SK-N-SH (cell line): Measurements from ENCODE around the gene PPP3R1. TPM values are rescaled to one million over a fixed set of nuclear protein-coding genes. Genes with fewer than 3 reads are reported as not detected.
A peak's percentile ranks its signal among the peaks of the same experiment; 100 is the strongest.

Source experiments
- CTCF ChIA-PET: fragments of 300-600, 350-600 bp; formaldehyde crosslinking; extraction: SDS; loops from one replicate; lab custom pipeline; 2021; lab: Yijun Ruan, JAX
- POLR2A ChIA-PET: fragments of 350-600 bp; sonication (Branson Sonifier 250); formaldehyde crosslinking; extraction: SDS; loops from one replicate; lab custom pipeline; 2020; ENCODE audit warnings: antibody characterized with exemption, inconsistent platforms; lab: Yijun Ruan, JAX
- DNase-seq: peaks from one replicate; pipeline ENCODE4 v3.0.0; 2012
- H2AFZ ChIP-seq: fragments of 200-600 bp; sonication (generic); 2 replicates; pipeline ENCODE4 v1.8.1; 2016; ENCODE audit warnings: antibody characterized with exemption, mild to moderate bottlenecking, low read depth
- H3F3A ChIP-seq: fragments of 200-600 bp; sonication (generic); replicated peaks from 2 replicates; pipeline ENCODE3; 2016; ENCODE audit warnings: antibody characterized with exemption, mild to moderate bottlenecking; ENCODE audit not compliant: insufficient read depth
- H3K27ac ChIP-seq, 2 experiments: fragments of 200-500 bp in 1 of 2; fragments of 200-600 bp in 1 of 2; sonication (Bioruptor generic) in 1 of 2; sonication (generic), shearing (Covaris generic) in 1 of 2; 2 replicates each; pipeline versions ENCODE4 v1.5.1 to v1.6.1; 2014 to 2016; ENCODE audit warnings: low read depth in 2 of 2, inconsistent platforms in 1 of 2, low read length in 1 of 2, mild to moderate bottlenecking in 1 of 2, mixed read lengths in 1 of 2
- H3K27me3 ChIP-seq: fragments of 200-600 bp; sonication (generic), shearing (Covaris generic); 2 replicates; pipeline ENCODE4 v1.6.1; 2016; ENCODE audit warnings: mixed run types; ENCODE audit not compliant: insufficient read depth
- H3K36me3 ChIP-seq, 2 experiments: fragments of 200-500 bp in 1 of 2; fragments of 200-600 bp in 1 of 2; sonication (Bioruptor generic) in 1 of 2; sonication (generic) in 1 of 2; replicated peaks in 1 of 2; 2 replicates each; pipeline versions ENCODE3 to v1.5.1; 2014 to 2016; ENCODE audit warnings: low read length in 1 of 2, mild to moderate bottlenecking in 1 of 2; ENCODE audit not compliant: insufficient read depth in 2 of 2, control insufficient read depth in 1 of 2
- H3K4me1 ChIP-seq, 2 experiments: fragments of 200-500 bp in 1 of 2; fragments of 200-600 bp in 1 of 2; sonication (Bioruptor generic) in 1 of 2; sonication (generic), shearing (Covaris generic) in 1 of 2; 2 replicates each; pipeline versions ENCODE4 v1.5.1 to v1.6.1; 2014 to 2016; ENCODE audit warnings: low read depth in 1 of 2, low read length in 1 of 2, mixed run types in 1 of 2; ENCODE audit not compliant: insufficient read depth in 2 of 2, control insufficient read depth in 1 of 2
- H3K4me2 ChIP-seq: fragments of 200-600 bp; sonication (generic), shearing (Covaris generic); 2 replicates; pipeline ENCODE4 v1.6.1; 2017; ENCODE audit warnings: mixed run types
- H3K4me3 ChIP-seq, 2 experiments: fragments of 200-500 bp in 1 of 2; fragments of 200-600 bp in 1 of 2; sonication (Bioruptor generic) in 1 of 2; sonication (generic), shearing (Covaris generic) in 1 of 2; 2 replicates each; pipeline versions ENCODE4 v1.5.1 to v1.8.1; 2014 to 2016; ENCODE audit warnings: low read depth in 2 of 2, inconsistent platforms in 1 of 2, low read length in 1 of 2, mild to moderate bottlenecking in 1 of 2, mixed read lengths in 1 of 2, moderate library complexity in 1 of 2
- H3K79me2 ChIP-seq: fragments of 200-600 bp; sonication (generic); 2 replicates; pipeline ENCODE4 v1.8.1; 2017; ENCODE audit warnings: mild to moderate bottlenecking; ENCODE audit not compliant: insufficient read depth
- H3K9ac ChIP-seq: fragments of 200-600 bp; sonication (generic); 2 replicates; pipeline ENCODE4 v1.6.1; 2017; ENCODE audit warnings: mixed run types
- H3K9me2 ChIP-seq: fragments of 200-600 bp; sonication (generic); 2 replicates; pipeline ENCODE4 v1.6.1; 2017; ENCODE audit warnings: mixed run types
- H3K9me3 ChIP-seq: fragments of 200-600 bp; sonication (generic); 2 replicates; pipeline ENCODE4 v1.6.1; 2017; ENCODE audit warnings: mixed run types, mild to moderate bottlenecking, moderate library complexity
- H4K20me1 ChIP-seq: fragments of 200-600 bp; sonication (generic); 2 replicates; pipeline ENCODE4 v1.6.1; 2017; ENCODE audit warnings: mild to moderate bottlenecking, mixed run types; ENCODE audit not compliant: insufficient read depth
- CHD2 ChIP-seq: fragments of 150-350 bp; IDR thresholded peaks from 2 replicates; pipeline ENCODE4 v1.6.1; 2018; ENCODE audit warnings: low read length; ENCODE audit not compliant: partially characterized antibody
- CTCF ChIP-seq: fragments of 200-600 bp; sonication (generic); IDR thresholded peaks from 2 replicates; pipeline ENCODE4 v1.6.1; 2017; ENCODE audit warnings: antibody characterized with exemption, mild to moderate bottlenecking, moderate library complexity
- EP300 ChIP-seq, 2 experiments: IDR thresholded peaks; 2 replicates each; pipeline versions ENCODE4 v1.4.0 to v1.6.1; 2012; ENCODE audit warnings: borderline replicate concordance in 1 of 2, low read depth in 1 of 2, low read length in 1 of 2
- EZH2phosphoT487 ChIP-seq: fragments of 200-600 bp; sonication (generic); IDR thresholded peaks from 2 replicates; pipeline ENCODE4 v1.6.1; 2017; ENCODE audit warnings: low read depth, mixed run types, mild to moderate bottlenecking, antibody characterized with exemption, moderate library complexity, borderline replicate concordance
- FOSL2 ChIP-seq: IDR thresholded peaks from 2 replicates; pipeline ENCODE4 v1.4.0; 2012; ENCODE audit warnings: low read depth, mild to moderate bottlenecking, moderate library complexity, borderline replicate concordance
- FOXM1 ChIP-seq: IDR thresholded peaks from 2 replicates; pipeline ENCODE4 v1.4.0; 2012; ENCODE audit warnings: low read depth, mild to moderate bottlenecking
- JUND ChIP-seq: IDR thresholded peaks from 2 replicates; pipeline ENCODE4 v1.4.0; 2012
- MAX ChIP-seq: IDR thresholded peaks from 2 replicates; pipeline ENCODE4 v1.4.0; 2012; ENCODE audit warnings: low read depth
- NRF1 ChIP-seq: IDR thresholded peaks from 2 replicates; pipeline ENCODE4 v1.6.1; 2012; ENCODE audit warnings: low read depth, mild to moderate bottlenecking, low read length
- POLR2AphosphoS5 ChIP-seq: IDR thresholded peaks from 2 replicates; pipeline ENCODE4 v1.6.1; 2012; ENCODE audit warnings: low read depth, low read length
- RAD21 ChIP-seq: IDR thresholded peaks from 2 replicates; pipeline ENCODE4 v1.6.1; 2012; ENCODE audit warnings: mild to moderate bottlenecking, low read length
- RCOR1 ChIP-seq: fragments of 150-350 bp; IDR thresholded peaks from 2 replicates; pipeline ENCODE4 v1.6.1; 2017; ENCODE audit warnings: antibody characterized with exemption, low read length
- REST ChIP-seq: IDR thresholded peaks from 2 replicates; pipeline ENCODE4 v1.6.1; 2012; ENCODE audit warnings: mild to moderate bottlenecking, low read depth, low read length, moderate library complexity
- RFX5 ChIP-seq: IDR thresholded peaks from 2 replicates; pipeline ENCODE4 v1.6.1; 2012; ENCODE audit warnings: mild to moderate bottlenecking, improper control_type of control experiment, low read length
- SIN3A ChIP-seq: IDR thresholded peaks from 2 replicates; pipeline ENCODE4 v1.6.1; 2012; ENCODE audit warnings: low read depth, mild to moderate bottlenecking, low read length, moderate library complexity, borderline replicate concordance
- SMC3 ChIP-seq: IDR thresholded peaks from 2 replicates; pipeline ENCODE4 v1.6.1; 2012; ENCODE audit warnings: low read depth, low read length, improper control_type of control experiment
- TAF1 ChIP-seq: IDR thresholded peaks from 2 replicates; pipeline ENCODE4 v1.6.1; 2012; ENCODE audit warnings: low read depth, mild to moderate bottlenecking, low read length, moderate library complexity, borderline replicate concordance
- TCF12 ChIP-seq: IDR thresholded peaks from 2 replicates; pipeline ENCODE4 v1.4.0; 2012
- TEAD4 ChIP-seq: IDR thresholded peaks from 2 replicates; pipeline ENCODE4 v1.4.0; 2012; ENCODE audit warnings: mild to moderate bottlenecking, borderline replicate concordance; ENCODE audit not compliant: insufficient read depth
- WGBS: methylation state at CpG from one replicate; pipeline ENCODE4 v1.1.6; 2017; ENCODE audit warnings: low lambda C conversion rate; 5-methylcytosine and 5-hydroxymethylcytosine counted together
- polyA plus RNA-seq, 3 experiments: library from polyadenylated mRNA; depleted of rRNA; stranded (reverse); fragments of >200 nt; gene quantifications; 2 replicates each; pipeline ENCODE4 v1.2.3, GENCODE V29; 2012

The PPP3R1 gene
- polyA plus RNA-seq, 1 of the 3 experiments (the other 2 are of a cell fraction), result 12.0 TPM

GRCh38 chr2:68251187-68251854, 1.0 kb downstream of the PPP3R1 start:
- peaks cover 47% of the 10 kb centered on the region for H4K20me1 ChIP-seq
- under 1% methylated on average over 33 of the region's 41 CpGs for WGBS
- POLR2A ChIA-PET, result no interaction called here

GRCh38 chr2:68250652-68251186, 1.6 kb downstream of the PPP3R1 start:
- Histone ChIP-seq H3K9me2 (no peaks in the 10 kb centered on the region), H3K27me3 (no peaks in the 10 kb centered on the region), H3K4me1 (peaks cover 16 to 37% of the 10 kb centered on the region in 2 experiments), H3K4me2 (peak overlapping the region; percentile 66), H3K9me3 (no peaks in the 10 kb centered on the region), H4K20me1 (peaks cover 53% of the 10 kb centered on the region), H3K27ac (peak overlapping the region; percentile 90 to 96), H3K79me2 (peaks cover 80% of the 10 kb centered on the region), H3K9ac (peak overlapping the region; percentile 91), H3K36me3 (peaks cover 4 to 8% of the 10 kb centered on the region in 2 experiments), H3F3A (peaks cover 23% of the 10 kb centered on the region), H3K4me3 (peak overlapping the region; percentile 88 to 99), H2AFZ (no peak overlapping the region)
- WGBS, result 12% methylated on average over 15 of the region's 15 CpGs
- no peak for DNase-seq
- CTCF ChIA-PET, result interaction anchor here (0.7 to 2.3 kb wide), 14 partner anchors 9 to 128 kb away, joined by 3 to 16 read pairs (median 4); no protein-coding TSS in a partner anchor
- POLR2A ChIA-PET, result no interaction called here
- TF ChIP-seq NRF1 (no peak), MAX (no peak), JUND (no peak), RAD21 (no peak), SIN3A (no peak), FOXM1 (no peak), CTCF (no peak), REST (no peak)

More at GRCh38 chr2:68251187-68251854, 1.0 kb downstream of the PPP3R1 start:
- H3K27me3 ChIP-seq, result no peaks in the 10 kb centered on the region
- H3K4me2 ChIP-seq, result peak overlapping the region; percentile 66
- CTCF ChIA-PET, result interaction anchor here (1.4 to 2.3 kb wide), 9 partner anchors 10 to 129 kb away, joined by 3 to 16 read pairs (median 4); no protein-coding TSS in a partner anchor
- peak overlapping the region; percentile 90 to 96 for H3K27ac ChIP-seq
- peak overlapping the region; percentile 91 for H3K9ac ChIP-seq
- peak overlapping the region; percentile 88 to 99 for H3K4me3 ChIP-seq
- TF ChIP-seq RCOR1, result peak; percentile 28; the same call in 1 of the 2 replicates
- peak; percentile 71 for TF ChIP-seq CTCF
- TF ChIP-seq EP300 (IDR thresholded peaks at IDR 0.05; ENCODE audit: borderline replicate concordance in 1 of 2, low read depth in 1 of 2, low read length in 1 of 2), result no peak
- TF ChIP-seq SMC3, result peak; percentile 41; the same call in 1 of the 2 replicates
- TF ChIP-seq RFX5, result peak; percentile 77
- TF ChIP-seq TAF1, result peak; percentile 29; the same call in 1 of the 2 replicates
- no peak for TF ChIP-seq CHD2
- peak; percentile 14 for TF ChIP-seq SIN3A
- no peak for TF ChIP-seq JUND
- TF ChIP-seq RAD21, result peak; percentile 71
- TF ChIP-seq TEAD4, result no peak
- no peak for TF ChIP-seq TCF12
- no peak for TF ChIP-seq POLR2AphosphoS5
- no peak for TF ChIP-seq EZH2phosphoT487
- TF ChIP-seq FOSL2, result no peak
- no peaks in the 10 kb centered on the region for H3K9me3 ChIP-seq
- no peaks in the 10 kb centered on the region for H3K9me2 ChIP-seq
- DNase-seq, result peak; percentile 65
- H3F3A ChIP-seq, result peaks cover 26% of the 10 kb centered on the region
- H3K36me3 ChIP-seq, result peaks cover 4 to 8% of the 10 kb centered on the region in 2 experiments
- no peak overlapping the region for H2AFZ ChIP-seq
- H3K79me2 ChIP-seq, result peaks cover 78% of the 10 kb centered on the region
- H3K4me1 ChIP-seq, result peaks cover 18 to 40% of the 10 kb centered on the region in 2 experiments
